GM12872 (cell line): ENCODE data around the gene SSNA1.

Experiments
- CTCF ChIP-seq: IDR thresholded peaks from 3 replicates; pipeline ENCODE4 v1.5.1; 2011; ENCODE audit warnings: low read depth, mild to moderate bottlenecking, low read length, moderate library complexity; ENCODE audit not compliant: insufficient read depth

SSNA1 gene

GRCh38 chr9:137228968-137229896, 40.8 kb downstream of the SSNA1 start:
- no peak for TF ChIP-seq CTCF

- no peak for TF ChIP-seq CTCF
Measured at GRCh38 chr9:137229903-137230704, 41.6 kb downstream of the SSNA1 start.

- no peak for TF ChIP-seq CTCF
Measured at GRCh38 chr9:137230705-137231371, 42.4 kb downstream of the SSNA1 start, which contains the start of gene SLC34A3. TSS of gene SLC34A3 (plus strand) at chr9:137230901. CDS start at chr9:137231703, 802 bp downstream.

GRCh38 chr9:137231372-137232039, 43.0 kb downstream of the SSNA1 start:
- no peak for TF ChIP-seq CTCF

GRCh38 chr9:137232101-137232500, 43.6 kb downstream of the SSNA1 start:
- no peak for TF ChIP-seq CTCF

- TF ChIP-seq CTCF = no peak
Measured at GRCh38 chr9:137232510-137232909, 44.0 kb downstream of the SSNA1 start.
